Measurements from ENCODE around the gene SEC61B. TPM values are rescaled to one million over a fixed set of nuclear protein-coding genes. Genes with fewer than 3 reads are reported as not detected.

SEC61B gene
- polyA plus RNA-seq, 2 donors, result 141 to 181 TPM

- Histone ChIP-seq H3K36me3 (ENCODE audit: control insufficient read depth in 2 of 2, insufficient read depth in 2 of 2, low read length in 1 of 2) (no peaks in the 10 kb centered on the region), H3K4me1 (ENCODE audit: control insufficient read depth in 2 of 2, insufficient read depth in 2 of 2, low read length in 1 of 2) (peaks cover under 1 to 6% of the 10 kb centered on the region in 2 donors), H3K27me3 (ENCODE audit: control insufficient read depth in 1 of 2, insufficient read depth in 2 of 2, low read length in 2 of 2) (no peaks in the 10 kb centered on the region), H3K9me3 (ENCODE audit: control insufficient read depth in 2 of 2, insufficient read depth in 1 of 2, low read depth in 1 of 2, low read length in 1 of 2) (no peaks in the 10 kb centered on the region), H3K4me3 (ENCODE audit: low read depth in 1 of 2, low read length in 2 of 2) (no peak overlapping the region), H3K27ac (ENCODE audit: low read depth in 2 of 2, low read length in 1 of 2) (no peak overlapping the region)
- 93 to 94% methylated on average over 3 of the region's 3 CpGs for WGBS, 2 donors
These were observed 42.1 kb downstream of the SEC61B start for GRCh38 chr9:99264070-99264680.

DNA sequence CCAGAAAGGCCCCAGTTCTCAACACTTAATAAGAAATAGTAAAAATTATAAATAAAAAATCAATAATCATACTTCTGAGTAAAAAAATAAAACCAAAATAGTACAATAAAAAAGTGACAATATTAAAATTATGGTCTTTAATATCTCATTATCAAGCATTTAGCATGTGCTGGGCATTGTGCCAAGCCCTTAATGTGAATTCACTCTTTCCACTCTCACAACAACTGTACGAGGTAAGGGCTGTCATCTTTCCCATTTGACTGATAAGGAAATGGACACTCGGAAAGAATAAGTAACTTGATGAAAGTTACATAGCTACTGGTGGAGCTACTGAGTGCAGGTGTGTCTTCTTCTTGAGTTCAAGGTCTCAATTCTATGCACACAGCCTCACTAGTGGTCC lies 43.6 kb downstream of the SEC61B start:
- Histone ChIP-seq H3K4me3 (ENCODE audit: low read depth in 1 of 2, low read length in 2 of 2) (no peak overlapping the region), H3K4me1 (ENCODE audit: control insufficient read depth in 2 of 2, insufficient read depth in 2 of 2, low read length in 1 of 2) (no peaks in the 10 kb centered on the region), H3K27me3 (ENCODE audit: control insufficient read depth in 1 of 2, insufficient read depth in 2 of 2, low read length in 2 of 2) (no peaks in the 10 kb centered on the region), H3K27ac (ENCODE audit: low read depth in 2 of 2, low read length in 1 of 2) (no peak overlapping the region), H3K36me3 (ENCODE audit: control insufficient read depth in 2 of 2, insufficient read depth in 2 of 2, low read length in 1 of 2) (no peaks in the 10 kb centered on the region), H3K9me3 (ENCODE audit: control insufficient read depth in 2 of 2, insufficient read depth in 1 of 2, low read depth in 1 of 2, low read length in 1 of 2) (no peaks in the 10 kb centered on the region)
- WGBS, 2 donors, result 44 to 66% methylated on average over 2 of the region's 2 CpGs

GRCh38 chr9:99266255-99267023 lies 44.4 kb downstream of the SEC61B start:
- WGBS, 2 donors, result 14 to 16% methylated on average over 17 of the region's 17 CpGs

GRCh38 chr9:99269416-99269815 lies 47.3 kb downstream of the SEC61B start:
- H3K36me3 ChIP-seq (ENCODE audit: control insufficient read depth in 2 of 2, insufficient read depth in 2 of 2, low read length in 1 of 2), result no peaks in the 10 kb centered on the region
- no peak overlapping the region for H3K27ac ChIP-seq (ENCODE audit: low read depth in 2 of 2, low read length in 1 of 2)
- no peaks in the 10 kb centered on the region for H3K9me3 ChIP-seq (ENCODE audit: control insufficient read depth in 2 of 2, insufficient read depth in 1 of 2, low read depth in 1 of 2, low read length in 1 of 2)
- H3K4me3 ChIP-seq (ENCODE audit: low read depth in 1 of 2, low read length in 2 of 2), result no peak overlapping the region
- 60 to 68% methylated on average over 3 of the region's 3 CpGs for whole genome bisulfite sequencing, 2 donors
- no peaks in the 10 kb centered on the region for H3K4me1 ChIP-seq (ENCODE audit: control insufficient read depth in 2 of 2, insufficient read depth in 2 of 2, low read length in 1 of 2)
- H3K27me3 ChIP-seq (ENCODE audit: control insufficient read depth in 1 of 2, insufficient read depth in 2 of 2, low read length in 2 of 2), result no peaks in the 10 kb centered on the region

More at GRCh38 chr9:99266255-99267023, 44.4 kb downstream of the SEC61B start:
- Histone ChIP-seq H3K27me3 (ENCODE audit: control insufficient read depth in 1 of 2, insufficient read depth in 2 of 2, low read length in 2 of 2) (no peaks in the 10 kb centered on the region), H3K4me1 (ENCODE audit: control insufficient read depth in 2 of 2, insufficient read depth in 2 of 2, low read length in 1 of 2) (no peaks in the 10 kb centered on the region), H3K4me3 (ENCODE audit: low read depth in 1 of 2, low read length in 2 of 2) (no peak overlapping the region), H3K9me3 (ENCODE audit: control insufficient read depth in 2 of 2, insufficient read depth in 1 of 2, low read depth in 1 of 2, low read length in 1 of 2) (no peaks in the 10 kb centered on the region), H3K36me3 (ENCODE audit: control insufficient read depth in 2 of 2, insufficient read depth in 2 of 2, low read length in 1 of 2) (no peaks in the 10 kb centered on the region), H3K27ac (ENCODE audit: low read depth in 2 of 2, low read length in 1 of 2) (no peak overlapping the region)

DNA sequence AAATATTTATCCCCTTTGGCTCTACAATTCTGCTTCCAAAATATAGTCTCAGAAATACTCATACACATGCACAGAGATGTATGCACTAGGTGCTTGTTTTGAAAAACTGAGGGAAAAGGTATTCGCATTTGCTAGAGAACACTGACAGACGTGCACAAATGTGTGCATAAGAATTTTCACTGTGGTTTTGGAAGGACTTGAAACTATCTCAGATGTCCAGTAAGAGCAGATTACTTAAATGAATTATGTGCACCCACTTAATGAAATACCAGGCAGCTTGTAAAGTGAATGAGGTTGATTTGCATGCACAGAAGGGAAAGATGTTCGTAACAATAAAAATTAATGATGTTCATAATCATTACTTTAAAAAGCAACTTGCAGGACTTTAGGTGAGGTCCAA lies 48.4 kb downstream of the SEC61B start:
- WGBS, 2 donors, result 64% methylated on average over 3 of the region's 3 CpGs
- Histone ChIP-seq H3K9me3 (ENCODE audit: control insufficient read depth in 2 of 2, insufficient read depth in 1 of 2, low read depth in 1 of 2, low read length in 1 of 2) (no peaks in the 10 kb centered on the region), H3K36me3 (ENCODE audit: control insufficient read depth in 2 of 2, insufficient read depth in 2 of 2, low read length in 1 of 2) (no peaks in the 10 kb centered on the region), H3K27ac (ENCODE audit: low read depth in 2 of 2, low read length in 1 of 2) (no peak overlapping the region), H3K4me1 (ENCODE audit: control insufficient read depth in 2 of 2, insufficient read depth in 2 of 2, low read length in 1 of 2) (no peaks in the 10 kb centered on the region), H3K4me3 (ENCODE audit: low read depth in 1 of 2, low read length in 2 of 2) (no peak overlapping the region), H3K27me3 (ENCODE audit: control insufficient read depth in 1 of 2, insufficient read depth in 2 of 2, low read length in 2 of 2) (no peaks in the 10 kb centered on the region)

GRCh38 chr9:99272836-99273235 lies 50.8 kb downstream of the SEC61B start:
- no peak overlapping the region for H3K27ac ChIP-seq (ENCODE audit: low read depth in 2 of 2, low read length in 1 of 2)
- no peaks in the 10 kb centered on the region for H3K9me3 ChIP-seq (ENCODE audit: control insufficient read depth in 2 of 2, insufficient read depth in 1 of 2, low read depth in 1 of 2, low read length in 1 of 2)
- H3K36me3 ChIP-seq (ENCODE audit: control insufficient read depth in 2 of 2, insufficient read depth in 2 of 2, low read length in 1 of 2), result no peaks in the 10 kb centered on the region
- no peaks in the 10 kb centered on the region for H3K27me3 ChIP-seq (ENCODE audit: control insufficient read depth in 1 of 2, insufficient read depth in 2 of 2, low read length in 2 of 2)
- no peaks in the 10 kb centered on the region for H3K4me1 ChIP-seq (ENCODE audit: control insufficient read depth in 2 of 2, insufficient read depth in 2 of 2, low read length in 1 of 2)
- H3K4me3 ChIP-seq (ENCODE audit: low read depth in 1 of 2, low read length in 2 of 2), result no peak overlapping the region

DNA sequence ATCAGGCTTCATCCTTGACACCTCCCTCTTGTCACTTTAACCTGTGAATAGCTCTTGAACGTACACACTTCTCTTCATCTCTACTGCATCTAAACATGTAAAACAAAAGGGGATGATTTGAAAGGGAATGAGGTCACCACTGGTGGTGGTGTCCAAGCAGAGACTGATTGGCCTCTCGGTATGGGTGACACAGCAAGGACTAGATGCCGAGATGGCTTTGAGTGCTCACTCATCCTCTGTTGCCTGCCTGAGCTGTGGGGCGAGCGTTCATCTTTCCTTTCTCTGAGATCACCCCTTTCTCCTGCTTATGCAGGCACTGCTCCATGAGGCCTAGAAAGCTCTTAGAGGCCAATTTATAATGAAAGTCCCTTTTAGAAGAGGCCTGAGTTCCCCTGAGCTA lies 51.9 kb downstream of the SEC61B start:
- no peaks in the 10 kb centered on the region for H3K36me3 ChIP-seq (ENCODE audit: control insufficient read depth in 2 of 2, insufficient read depth in 2 of 2, low read length in 1 of 2)
- no peaks in the 10 kb centered on the region for H3K27me3 ChIP-seq (ENCODE audit: control insufficient read depth in 1 of 2, insufficient read depth in 2 of 2, low read length in 2 of 2)
- H3K27ac ChIP-seq (ENCODE audit: low read depth in 2 of 2, low read length in 1 of 2), result no peak overlapping the region
- no peak overlapping the region for H3K4me3 ChIP-seq (ENCODE audit: low read depth in 1 of 2, low read length in 2 of 2)
- no peaks in the 10 kb centered on the region for H3K9me3 ChIP-seq (ENCODE audit: control insufficient read depth in 2 of 2, insufficient read depth in 1 of 2, low read depth in 1 of 2, low read length in 1 of 2)
- no peaks in the 10 kb centered on the region for H3K4me1 ChIP-seq (ENCODE audit: control insufficient read depth in 2 of 2, insufficient read depth in 2 of 2, low read length in 1 of 2)
- 94 to 96% methylated on average over 5 of the region's 5 CpGs for WGBS, 2 donors

- no peaks in the 10 kb centered on the region for H3K9me3 ChIP-seq (ENCODE audit: control insufficient read depth in 2 of 2, insufficient read depth in 1 of 2, low read depth in 1 of 2, low read length in 1 of 2)
- 44 to 47% methylated on average over 2 of the region's 2 CpGs for WGBS, 2 donors
- no peaks in the 10 kb centered on the region for H3K4me1 ChIP-seq (ENCODE audit: control insufficient read depth in 2 of 2, insufficient read depth in 2 of 2, low read length in 1 of 2)
- H3K27me3 ChIP-seq (ENCODE audit: control insufficient read depth in 1 of 2, insufficient read depth in 2 of 2, low read length in 2 of 2), result no peaks in the 10 kb centered on the region
- no peaks in the 10 kb centered on the region for H3K36me3 ChIP-seq (ENCODE audit: control insufficient read depth in 2 of 2, insufficient read depth in 2 of 2, low read length in 1 of 2)
- H3K4me3 ChIP-seq (ENCODE audit: low read depth in 1 of 2, low read length in 2 of 2), result no peak overlapping the region
- no peak overlapping the region for H3K27ac ChIP-seq (ENCODE audit: low read depth in 2 of 2, low read length in 1 of 2)
These were observed 52.4 kb downstream of the SEC61B start for GRCh38 chr9:99274495-99274894.

Data from esophagus (tissue), 2 donors.